Adrenal gland (tissue), 5 donors: ENCODE data around the gene TMEM72.

Experiments used
- POLR2A ChIP-seq, 2 donors: fragments of 450-650 bp; IDR thresholded peaks; one replicate each; pipeline ENCODE4 v1.6.1; 2017; ENCODE audit warnings: antibody characterized with exemption in 2 of 2, mild to moderate bottlenecking in 2 of 2, moderate library complexity in 1 of 2
- TF ChIP-seq, protein P1 (sequence below), 6 experiments: fragments of 450-650 bp in 4 of 6; fragments of 200-600 bp in 2 of 6; sonication (generic) in 1 of 6; IDR thresholded peaks; 1 replicate in 5 of 6; 2 replicates in 1 of 6; pipeline versions ENCODE4 v1.5.1 to v1.8.0; 2016 to 2021; ENCODE audit warnings: antibody characterized with exemption in 6 of 6, mild to moderate bottlenecking in 2 of 6, moderate library complexity in 1 of 6
- donor health status: DM: no; HTN: no; CAD: no.

DNA sequence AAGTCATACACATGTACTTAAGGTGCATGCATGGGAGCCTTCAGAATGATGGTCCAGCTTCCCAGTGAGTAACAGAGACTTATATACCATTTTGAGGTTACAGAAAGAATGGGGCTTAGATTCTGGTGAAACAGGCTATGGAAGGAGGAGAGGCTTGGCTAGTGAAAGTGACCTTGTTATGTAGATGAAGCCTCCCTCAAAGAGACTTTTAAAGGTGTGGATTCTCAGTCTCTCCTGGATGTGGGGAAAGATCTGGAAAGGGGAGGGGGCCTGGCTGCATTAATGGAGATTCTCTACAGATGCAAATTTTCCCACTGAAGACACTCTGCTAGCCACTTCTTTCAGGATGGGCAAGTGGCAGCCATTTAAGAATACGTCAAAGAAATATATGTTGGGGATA is 54.0 kb downstream of the TMEM72 start:
- TF ChIP-seq, protein P1, sequence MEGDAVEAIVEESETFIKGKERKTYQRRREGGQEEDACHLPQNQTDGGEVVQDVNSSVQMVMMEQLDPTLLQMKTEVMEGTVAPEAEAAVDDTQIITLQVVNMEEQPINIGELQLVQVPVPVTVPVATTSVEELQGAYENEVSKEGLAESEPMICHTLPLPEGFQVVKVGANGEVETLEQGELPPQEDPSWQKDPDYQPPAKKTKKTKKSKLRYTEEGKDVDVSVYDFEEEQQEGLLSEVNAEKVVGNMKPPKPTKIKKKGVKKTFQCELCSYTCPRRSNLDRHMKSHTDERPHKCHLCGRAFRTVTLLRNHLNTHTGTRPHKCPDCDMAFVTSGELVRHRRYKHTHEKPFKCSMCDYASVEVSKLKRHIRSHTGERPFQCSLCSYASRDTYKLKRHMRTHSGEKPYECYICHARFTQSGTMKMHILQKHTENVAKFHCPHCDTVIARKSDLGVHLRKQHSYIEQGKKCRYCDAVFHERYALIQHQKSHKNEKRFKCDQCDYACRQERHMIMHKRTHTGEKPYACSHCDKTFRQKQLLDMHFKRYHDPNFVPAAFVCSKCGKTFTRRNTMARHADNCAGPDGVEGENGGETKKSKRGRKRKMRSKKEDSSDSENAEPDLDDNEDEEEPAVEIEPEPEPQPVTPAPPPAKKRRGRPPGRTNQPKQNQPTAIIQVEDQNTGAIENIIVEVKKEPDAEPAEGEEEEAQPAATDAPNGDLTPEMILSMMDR (IDR thresholded peaks at IDR 0.05) = no peak
- no peak for TF ChIP-seq POLR2A (IDR thresholded peaks at IDR 0.05)
